CD4-positive, alpha-beta T cell treated with Interleukin-17A for 1 hour (primary cell): Measurements from ENCODE around the gene COG2.
"Not testable (repeated sequence)": the region's sequence is repeated elsewhere in the genome, so short reads cannot be mapped to it uniquely, and the experiment has no call there.

Experiments
- DNase-seq: peaks from one replicate; pipeline ENCODE4 v3.0.0-alpha.2; 2020

The COG2 gene

DNA sequence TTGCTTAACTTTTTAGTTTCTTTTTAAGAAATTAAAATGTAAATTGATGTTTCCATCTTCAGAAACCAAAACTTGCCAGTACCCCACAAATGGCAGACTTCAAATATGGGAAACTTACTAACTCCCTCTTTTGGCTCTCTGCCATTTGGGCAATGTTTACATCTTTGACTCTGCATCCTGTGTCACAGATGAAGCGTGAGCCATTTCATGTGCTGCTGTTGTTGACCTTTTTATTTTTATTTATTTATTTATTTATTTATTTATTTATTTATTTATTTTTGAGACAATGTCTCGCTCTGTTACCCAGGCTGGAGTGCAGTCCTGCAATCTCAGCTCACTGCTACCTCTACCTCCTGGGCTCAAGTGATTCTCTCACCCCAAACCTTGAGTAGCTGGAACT is 16.0 kb upstream of the COG2 start:
- no peak for DNase-seq

DNA sequence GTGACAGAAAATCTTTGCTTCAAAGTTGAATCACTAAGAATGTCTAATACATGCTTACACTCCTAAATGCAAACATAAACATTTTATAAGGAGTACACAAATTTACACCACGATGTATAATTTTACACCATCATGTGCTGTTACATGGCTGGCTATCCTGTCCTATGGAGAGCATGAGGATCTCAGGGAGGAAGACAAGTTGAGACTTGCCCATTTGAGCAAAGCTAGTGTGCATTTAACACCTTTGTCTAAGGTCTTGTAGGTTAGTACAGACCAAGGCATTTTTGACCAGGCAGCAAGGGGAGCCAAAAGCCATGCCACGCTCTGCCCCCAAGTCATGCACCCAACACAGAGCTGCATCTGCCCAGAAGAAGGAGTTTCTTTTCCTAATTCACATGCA is 14.5 kb upstream of the COG2 start:
- no peak for DNase-seq

DNA sequence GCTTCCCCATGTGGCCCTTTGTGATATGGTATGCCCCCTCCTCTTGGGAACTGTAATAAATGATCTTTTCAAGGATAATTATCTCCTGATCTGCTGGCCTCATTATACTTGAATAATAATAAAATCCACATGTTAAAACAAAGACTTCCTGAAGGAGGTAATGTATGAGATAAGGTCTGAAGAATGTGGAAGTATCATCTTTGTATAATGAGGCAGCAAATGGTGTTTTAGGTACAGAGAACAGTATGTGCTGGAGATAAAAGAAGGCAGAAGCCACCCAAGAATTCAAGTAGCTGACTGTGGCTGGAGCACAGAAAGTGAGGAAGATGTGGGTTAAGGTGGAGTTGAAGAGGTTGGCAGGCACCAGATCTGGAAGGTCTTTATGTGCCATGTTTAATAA is 12.8 kb upstream of the COG2 start:
- DNase-seq, result no peak

GRCh38 chr1:230631477-230631876 is 10.8 kb upstream of the COG2 start:
- no peak for DNase-seq

DNA sequence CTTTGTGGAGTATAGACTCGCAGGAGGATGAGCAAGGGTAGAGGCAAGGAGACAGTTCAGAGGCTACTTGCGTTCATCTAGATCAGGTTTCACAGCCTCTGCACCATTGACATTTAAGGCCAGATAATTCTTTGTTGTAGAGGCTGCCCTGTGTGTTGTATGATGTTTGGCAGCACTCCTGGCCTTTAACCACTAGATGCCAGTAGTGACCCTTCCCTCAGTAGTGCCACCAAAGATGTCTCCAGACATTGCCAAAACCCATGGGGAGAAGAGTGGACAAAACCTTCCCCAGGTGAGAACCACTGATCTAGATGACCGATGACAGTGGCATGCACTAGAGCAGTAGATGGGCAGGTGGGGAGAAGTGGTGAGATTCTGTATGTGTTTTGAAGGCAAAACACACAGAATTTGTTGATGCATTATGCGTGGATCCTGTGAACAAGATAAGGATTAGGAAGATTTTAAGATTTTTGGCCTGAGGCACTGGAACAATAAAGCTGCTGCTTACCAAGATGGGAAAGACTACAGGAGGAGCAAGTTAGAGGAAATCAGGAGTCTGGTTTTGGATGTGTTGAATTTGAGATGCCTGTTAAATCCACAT is 9.9 kb upstream of the COG2 start:
- DNase-seq, result no peak

DNA sequence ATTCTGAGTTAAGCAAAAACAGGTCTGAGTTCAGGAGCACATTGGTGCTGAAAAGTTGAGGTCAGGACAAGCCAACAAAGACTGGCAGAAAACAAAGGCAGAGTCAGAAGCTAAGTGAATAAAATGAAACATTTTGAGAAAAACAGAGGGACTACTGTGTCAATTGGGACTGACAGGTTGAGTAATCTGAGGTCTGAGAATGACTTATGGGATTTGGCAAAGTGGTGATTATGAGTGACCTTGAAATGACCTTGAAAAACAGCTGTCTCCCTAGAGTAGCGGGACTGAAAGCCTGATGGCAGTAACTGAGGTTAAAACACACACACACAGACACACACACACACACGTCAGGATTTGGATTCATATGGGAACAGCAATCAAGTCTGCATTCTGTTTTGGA is 8.8 kb upstream of the COG2 start:
- DNase-seq, result no peak

GRCh38 chr1:230634384-230634783 is 7.9 kb upstream of the COG2 start:
- DNase-seq, result no peak

GRCh38 chr1:230636575-230637148 is 5.6 kb upstream of the COG2 start:
- DNase-seq, result no peak

DNA sequence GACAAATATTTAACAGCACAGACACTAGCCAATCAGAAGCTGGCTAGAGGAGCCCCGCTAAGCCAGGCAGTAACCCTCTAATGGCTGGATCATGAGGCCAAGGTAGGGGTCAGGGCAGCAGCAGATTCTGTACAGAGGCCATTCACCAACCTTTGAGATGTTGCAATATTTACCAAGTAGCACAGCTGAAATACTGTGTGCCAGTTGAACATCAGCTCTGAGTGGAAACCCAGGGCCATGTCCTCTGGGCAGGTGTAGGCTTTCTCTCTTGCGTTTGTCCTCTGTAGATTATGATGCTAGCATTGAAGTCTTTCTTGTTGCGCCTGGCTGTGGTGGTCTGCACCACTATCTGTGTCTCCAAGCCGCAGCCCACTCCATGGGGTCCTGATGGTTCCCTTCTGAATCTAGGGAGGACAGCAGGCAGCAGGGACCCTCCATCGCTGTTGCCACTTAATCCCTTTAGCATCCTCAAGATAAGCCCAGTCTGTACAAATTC is 2.5 kb upstream of the COG2 start:
- DNase-seq, result no peak

DNA sequence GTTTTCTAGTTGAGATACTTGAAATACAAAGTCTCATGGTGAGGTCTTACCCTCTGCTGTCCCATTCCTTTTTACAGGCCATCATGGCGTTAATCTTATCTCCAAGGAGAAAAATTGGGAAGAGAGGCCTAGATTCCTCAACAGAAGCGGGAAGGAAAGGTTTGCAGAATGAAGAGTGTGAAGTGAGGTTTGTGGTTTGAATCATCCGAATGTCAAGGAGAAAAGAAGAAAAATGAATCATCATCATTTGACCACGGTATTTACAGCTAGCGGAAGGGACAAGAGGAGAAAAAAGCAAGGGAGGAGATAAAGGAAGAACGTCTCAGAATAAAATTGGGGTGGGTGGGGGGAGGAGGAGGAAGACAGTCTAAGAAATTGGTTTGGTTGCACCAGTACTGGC is 935 bp upstream of the COG2 start:
- no peak for DNase-seq

DNA sequence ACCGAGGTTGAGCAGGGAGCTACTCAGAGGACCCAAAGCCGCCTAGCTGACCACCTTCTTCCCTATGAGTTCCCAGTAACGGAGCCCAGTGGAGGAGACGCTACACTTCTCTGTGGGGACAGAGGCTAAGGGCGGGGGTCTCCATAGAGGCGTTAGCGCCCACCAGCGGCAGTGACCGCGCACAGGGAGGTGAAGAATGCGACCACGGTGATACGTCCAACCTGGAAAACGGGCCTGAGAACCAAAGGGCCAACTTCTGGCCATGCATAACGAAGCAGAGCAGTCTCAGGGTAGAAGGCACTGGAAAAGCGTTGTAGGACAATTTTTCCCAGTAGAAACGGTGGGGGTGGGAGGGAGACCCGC is 400 bp upstream of the COG2 start:
- DNase-seq, result no peak

DNA sequence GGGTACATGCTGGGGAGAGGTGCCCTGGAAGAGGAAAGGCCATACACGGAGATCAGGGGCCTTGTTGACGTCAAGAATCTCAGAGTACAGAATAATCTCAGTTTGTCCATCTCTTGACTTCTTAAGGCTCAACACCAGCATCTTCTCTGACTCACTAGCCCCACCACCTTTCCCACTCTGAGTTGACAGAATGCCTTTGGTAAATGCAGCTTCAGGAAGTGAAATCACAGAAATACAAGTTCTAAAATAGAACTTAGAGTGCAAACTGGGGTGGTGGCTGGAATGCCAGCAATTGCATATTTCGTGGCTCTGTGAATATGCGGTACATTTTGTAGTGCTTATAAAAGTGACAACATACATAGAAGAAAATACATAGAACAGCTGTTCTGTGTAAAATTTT is 1.6 kb downstream of the COG2 start:
- no peak for DNase-seq

DNA sequence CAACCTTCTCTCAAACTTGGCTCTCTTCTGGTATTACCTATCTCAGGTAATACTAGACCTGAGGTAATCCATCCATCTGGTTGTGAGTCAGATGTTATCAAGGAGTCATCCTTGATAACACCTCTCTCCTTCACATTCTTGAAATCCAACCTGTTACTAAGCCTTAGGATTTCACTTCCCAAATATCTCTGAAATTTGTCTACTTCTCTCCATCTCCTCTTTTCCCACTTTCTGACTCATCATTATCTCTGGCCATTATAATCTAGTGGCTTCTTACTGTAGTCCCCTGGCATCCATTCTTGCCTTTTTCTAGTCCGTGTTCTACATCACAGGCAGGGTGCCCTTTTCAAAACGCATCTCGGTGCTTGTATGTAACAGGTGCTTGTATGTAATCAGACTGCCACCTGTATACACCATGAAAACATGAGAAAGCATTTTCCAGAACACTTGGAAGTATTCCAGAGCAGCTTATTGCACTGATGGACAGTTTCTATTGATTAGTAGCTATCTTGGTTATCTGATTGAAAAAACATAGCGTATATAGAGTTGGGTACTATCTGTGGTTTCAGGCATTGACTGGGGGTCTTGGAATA is 4.5 kb downstream of the COG2 start:
- DNase-seq, result no peak

GRCh38 chr1:230647321-230647720 is 5.0 kb downstream of the COG2 start:
- DNase-seq, result no peak

DNA sequence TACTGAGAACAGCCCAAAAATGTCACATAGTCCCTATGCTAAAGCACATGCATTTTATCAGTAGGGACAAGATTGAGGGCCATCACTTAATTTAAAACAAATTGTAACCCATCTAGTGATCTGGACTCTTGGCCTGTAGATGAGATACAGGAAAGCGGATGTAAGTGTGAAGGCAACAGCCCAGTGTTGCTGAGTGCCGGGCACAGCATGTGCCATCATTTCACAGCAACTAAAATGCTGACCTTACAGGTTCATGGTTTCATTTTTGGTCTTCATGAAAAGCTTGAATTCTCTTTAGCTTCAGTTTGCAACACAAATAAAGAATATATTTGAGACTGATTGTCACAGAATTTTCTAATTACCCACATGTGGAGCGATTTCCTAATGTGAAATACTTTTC is 5.8 kb downstream of the COG2 start:
- DNase-seq, result no peak

DNA sequence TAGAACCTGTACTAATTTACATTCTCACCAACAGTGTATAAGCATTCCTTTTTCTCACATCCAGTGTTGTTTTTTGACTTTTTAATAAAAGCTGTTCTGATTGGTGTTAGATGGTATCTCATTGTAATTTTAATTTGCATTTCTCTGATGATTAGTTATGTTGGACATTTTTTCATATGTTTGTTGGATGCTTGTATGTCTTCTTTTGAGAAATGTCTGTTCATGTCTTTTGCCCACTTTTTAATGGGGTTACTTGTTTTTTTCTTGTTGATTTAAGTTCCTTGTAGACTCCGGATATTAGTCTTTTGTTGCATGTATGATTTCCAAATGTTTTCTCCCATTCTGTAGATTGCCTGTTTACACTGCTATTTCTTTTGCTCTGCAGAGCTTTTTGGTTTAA is 8.0 kb downstream of the COG2 start:
- no peak for DNase-seq

- DNase-seq, result no peak
These were observed 9.0 kb downstream of the COG2 start for GRCh38 chr1:230651235-230651634.

DNA sequence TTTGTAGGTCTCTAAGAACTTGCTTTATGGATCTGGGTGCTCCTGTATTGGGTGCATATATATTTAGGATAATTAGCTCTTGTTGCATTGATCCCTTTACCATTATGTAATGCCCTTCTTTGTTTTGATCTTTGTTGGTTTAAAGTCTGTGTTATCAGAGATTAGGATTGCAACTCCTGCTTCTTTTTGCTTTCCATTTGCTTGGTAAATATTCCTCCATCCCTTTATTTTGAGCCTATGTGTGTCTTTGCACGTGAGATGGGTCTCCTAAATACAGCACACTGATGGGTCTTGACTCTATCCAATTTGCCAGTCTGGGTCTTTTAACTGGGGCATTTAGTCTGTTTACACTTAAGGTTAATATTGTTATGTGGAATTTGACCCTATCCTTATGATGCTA is 14.4 kb downstream of the COG2 start:
- not testable (repeated sequence) for DNase-seq

DNA sequence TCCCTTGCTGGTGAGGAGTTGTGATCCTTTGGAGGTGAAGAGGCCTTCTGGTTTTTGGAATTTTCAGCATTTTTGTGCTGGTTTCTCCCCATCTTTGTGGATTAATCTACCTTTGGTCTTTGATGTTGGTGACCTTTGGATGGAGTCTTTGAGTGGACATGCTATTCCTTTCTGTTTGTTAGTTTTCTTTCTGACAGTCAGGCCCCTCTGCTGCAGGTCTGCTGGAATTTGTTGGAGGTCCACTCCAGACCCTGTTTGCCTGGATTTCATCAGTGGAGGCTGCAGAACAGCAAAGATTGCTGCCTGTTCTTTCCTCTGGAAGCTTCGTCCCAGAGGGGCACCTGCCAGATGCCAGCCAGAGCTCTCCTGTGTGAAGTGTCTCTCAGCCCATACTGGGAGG is 15.8 kb downstream of the COG2 start:
- not testable (repeated sequence) for DNase-seq

DNA sequence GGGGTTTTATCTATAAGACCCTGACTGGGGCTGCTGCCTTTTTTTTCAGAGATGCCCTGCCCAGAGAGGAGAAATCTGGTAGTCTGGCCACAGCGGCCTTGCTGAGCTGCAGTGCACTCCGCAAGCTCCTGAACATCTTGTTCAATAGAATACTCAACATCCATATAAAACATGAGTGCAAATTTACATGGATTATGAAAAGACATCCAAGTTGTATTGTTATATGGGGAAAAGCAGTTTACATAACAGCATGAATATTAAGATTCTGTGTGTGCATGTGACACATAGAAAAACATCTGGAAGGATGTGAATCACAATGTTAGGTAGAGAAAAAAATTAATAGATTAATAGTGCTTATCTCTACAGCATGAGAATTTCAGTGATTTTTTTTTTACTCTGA is 16.4 kb downstream of the COG2 start:
- no peak for DNase-seq

DNA sequence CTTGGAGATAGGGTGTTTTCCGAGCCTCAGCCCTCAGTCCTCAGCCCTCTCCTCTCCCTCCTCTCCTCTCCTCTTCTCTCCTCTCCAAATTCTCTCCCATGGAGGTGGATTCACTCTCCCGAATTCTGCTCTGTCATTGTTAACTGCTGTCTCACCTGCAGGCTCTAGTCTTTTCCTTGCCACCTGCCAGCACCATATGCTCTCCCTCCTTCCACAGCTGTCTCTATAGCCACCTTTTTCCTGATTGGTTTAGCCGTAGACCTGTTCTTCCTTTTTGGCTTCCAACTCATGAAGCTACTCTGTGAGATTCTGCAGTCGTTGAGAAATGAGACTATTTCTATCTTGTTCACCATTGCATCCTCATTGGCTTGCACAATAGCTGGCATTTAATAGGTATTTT is 19.7 kb downstream of the COG2 start:
- DNase-seq, result no peak

DNA sequence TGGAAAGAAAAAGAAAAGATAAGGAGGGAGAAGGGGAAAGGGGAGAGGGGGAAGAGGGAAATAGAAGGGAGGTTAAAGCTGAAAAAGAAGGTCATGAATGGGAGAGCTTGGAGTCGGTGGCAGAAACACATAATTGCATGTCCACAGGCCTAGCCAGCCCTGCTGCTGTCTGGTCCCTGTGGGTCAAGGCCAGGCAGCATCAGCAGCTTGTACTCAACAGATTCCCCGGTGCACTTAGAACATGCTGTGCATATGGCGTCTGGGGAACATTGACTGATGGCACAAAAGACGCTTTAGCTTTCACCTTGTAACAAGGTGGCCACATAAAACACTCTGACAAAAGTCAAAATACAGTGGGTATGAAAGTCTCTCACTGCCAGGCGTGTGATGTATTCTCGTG is 25.9 kb downstream of the COG2 start:
- DNase-seq, result no peak

GRCh38 chr1:230669543-230669942 is 27.3 kb downstream of the COG2 start:
- no peak for DNase-seq

DNA sequence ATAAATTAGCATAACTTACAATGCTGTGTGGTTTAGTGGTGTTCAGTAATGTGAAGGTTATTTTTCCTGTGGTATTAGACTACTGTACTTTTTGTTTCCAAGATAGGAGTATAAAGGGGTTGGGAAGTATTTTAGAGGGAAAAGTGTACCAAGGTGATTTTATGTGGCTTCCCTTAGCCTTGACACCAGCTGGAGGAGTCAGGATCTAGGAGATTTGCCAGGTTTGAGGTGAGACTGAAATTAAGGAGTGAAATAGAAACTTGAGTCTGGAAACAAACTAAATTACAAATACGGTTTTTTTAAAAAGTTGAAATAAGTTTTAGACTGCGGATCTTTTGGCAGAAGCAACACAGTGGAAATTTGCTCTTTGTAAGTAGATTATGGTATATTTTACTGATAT is 32.3 kb downstream of the COG2 start:
- DNase-seq, result no peak

GRCh38 chr1:230677200-230677599 is 34.9 kb downstream of the COG2 start:
- no peak for DNase-seq
